Thymus (tissue), 11 donors: ENCODE data around the gene TPRA1. TPM values are rescaled to one million over a fixed set of nuclear protein-coding genes. Genes with fewer than 3 reads are reported as not detected.
A peak's percentile ranks its signal among the peaks of the same experiment; 100 is the strongest.

Experiments used
- DNase-seq, 9 donors: peaks; one replicate each; pipeline ENCODE4 v3.0.0-alpha.2; 2013; ENCODE audit warnings: low spot score in 9 of 9, low read depth in 6 of 9, missing footprints in 1 of 9
- H3K27ac ChIP-seq, 2 donors: one replicate each; pipeline ENCODE4 v1.5.1; 2013; ENCODE audit warnings: control low read depth in 1 of 2, low read depth in 1 of 2, low read length in 1 of 2, mild to moderate bottlenecking in 1 of 2, moderate library complexity in 1 of 2
- H3K27me3 ChIP-seq, 2 donors: one replicate each; pipeline ENCODE4 v1.5.1; 2013; ENCODE audit warnings: low read length in 1 of 2; ENCODE audit not compliant: control insufficient read depth in 2 of 2, insufficient read depth in 1 of 2
- H3K36me3 ChIP-seq, 2 donors: one replicate each; pipeline ENCODE4 v1.5.1; 2013; ENCODE audit warnings: low read length in 1 of 2, mild to moderate bottlenecking in 1 of 2, moderate library complexity in 1 of 2; ENCODE audit not compliant: control insufficient read depth in 2 of 2, insufficient read depth in 2 of 2
- H3K4me1 ChIP-seq, 2 donors: one replicate each; pipeline ENCODE4 v1.5.1; 2013; ENCODE audit warnings: low read length in 2 of 2; ENCODE audit not compliant: control insufficient read depth in 2 of 2, insufficient read depth in 2 of 2
- H3K4me3 ChIP-seq, 2 donors: one replicate each; pipeline ENCODE4 v1.5.1; 2013; ENCODE audit warnings: low read length in 2 of 2, control low read depth in 1 of 2, mild to moderate bottlenecking in 1 of 2
- H3K9me3 ChIP-seq, 2 donors: one replicate each; pipeline ENCODE4 v1.5.1; 2013; ENCODE audit warnings: low read length in 1 of 2, mild to moderate bottlenecking in 1 of 2; ENCODE audit not compliant: control insufficient read depth in 2 of 2, insufficient read depth in 1 of 2
- WGBS: extraction: QIAGEN DNeasy Blood & Tissue Kit; methylation state at CpG from one replicate; pipeline ENCODE4 v1.1.7; 2013; 5-methylcytosine and 5-hydroxymethylcytosine counted together
- polyA plus RNA-seq: library from polyadenylated mRNA; stranded (reverse); fragments of 200-250 nt; gene quantifications from one replicate; pipeline ENCODE4 v1.2.3, GENCODE V29; 2013
- total RNA-seq: library from RNA; stranded (reverse); fragments of 120-200 nt; gene quantifications from one replicate; pipeline ENCODE4 v1.2.4, GENCODE V29; 2013
- donor health status: healthy.

Gene TPRA1
- total and polyA plus RNA-seq, 2 donors, result 15.9 to 20.0 TPM

- Histone ChIP-seq H3K4me1 (peaks cover 2 to 21% of the 10 kb centered on the region in 2 donors), H3K4me3 (no peak overlapping the region), H3K27me3 (peaks cover 0 to 16% of the 10 kb centered on the region in 2 donors), H3K9me3 (no peaks in the 10 kb centered on the region), H3K36me3 (no peaks in the 10 kb centered on the region), H3K27ac (no peak overlapping the region)
- WGBS, result 97% methylated on average over 14 of the region's 14 CpGs
- no peak for DNase-seq
These were observed 48.0 kb downstream of the TPRA1 start for GRCh38 chr3:127542441-127542952.

- Histone ChIP-seq H3K9me3 (no peaks in the 10 kb centered on the region), H3K4me3 (no peak overlapping the region), H3K27me3 (peaks cover 0 to 4% of the 10 kb centered on the region in 2 donors), H3K4me1 (peaks cover 10 to 28% of the 10 kb centered on the region in 2 donors), H3K27ac (no peak overlapping the region), H3K36me3 (no peaks in the 10 kb centered on the region)
- 94% methylated on average over 5 of the region's 5 CpGs for WGBS
- no peak for DNase-seq
These were observed 49.2 kb downstream of the TPRA1 start for GRCh38 chr3:127541320-127541719.

GRCh38 chr3:127539366-127540060 is 51.0 kb downstream of the TPRA1 start:
- peaks cover 0 to 2% of the 10 kb centered on the region in 2 donors for H3K27me3 ChIP-seq
- H3K36me3 ChIP-seq, result no peaks in the 10 kb centered on the region
- no peak overlapping the region for H3K4me3 ChIP-seq
- H3K9me3 ChIP-seq, result no peaks in the 10 kb centered on the region
- H3K27ac ChIP-seq, result no peak overlapping the region
- H3K4me1 ChIP-seq, result peaks cover 17 to 39% of the 10 kb centered on the region in 2 donors
- WGBS, result 93% methylated on average over 17 of the region's 17 CpGs
- DNase-seq, result no peak

GRCh38 chr3:127538569-127538968 is 52.0 kb downstream of the TPRA1 start:
- DNase-seq, result peak in 1 of 9 donors; percentile 31
- no peak overlapping the region for H3K4me3 ChIP-seq
- no peaks in the 10 kb centered on the region for H3K36me3 ChIP-seq
- no peaks in the 10 kb centered on the region for H3K27me3 ChIP-seq
- H3K9me3 ChIP-seq, result no peaks in the 10 kb centered on the region
- WGBS, result 65% methylated on average over 5 of the region's 5 CpGs
- H3K27ac ChIP-seq, result no peak overlapping the region
- peaks cover 17 to 36% of the 10 kb centered on the region in 2 donors for H3K4me1 ChIP-seq

- peak overlapping the region in 1 of 2 donors; percentile 81 for H3K27ac ChIP-seq
- DNase-seq, result peak in 1 of 9 donors; percentile 66
- H3K27me3 ChIP-seq, result no peaks in the 10 kb centered on the region
- H3K4me1 ChIP-seq, result peaks cover 17 to 36% of the 10 kb centered on the region in 2 donors
- WGBS, result 65% methylated on average over 22 of the region's 22 CpGs
- no peaks in the 10 kb centered on the region for H3K9me3 ChIP-seq
- peak overlapping the region in 1 of 2 donors; percentile 17 for H3K4me3 ChIP-seq
- no peaks in the 10 kb centered on the region for H3K36me3 ChIP-seq
These were observed 53.4 kb downstream of the TPRA1 start for GRCh38 chr3:127536830-127537812.

- WGBS, result 42% methylated on average over 18 of the region's 18 CpGs
- Histone ChIP-seq H3K9me3 (no peaks in the 10 kb centered on the region), H3K27me3 (no peaks in the 10 kb centered on the region), H3K4me1 (peaks cover 17 to 36% of the 10 kb centered on the region in 2 donors), H3K36me3 (no peaks in the 10 kb centered on the region), H3K27ac (peak overlapping the region in 1 of 2 donors; percentile 81), H3K4me3 (peak overlapping the region in 1 of 2 donors; percentile 17)
- peak in 8 of 9 donors; percentile 39 to 83 (median 54) for DNase-seq
These were observed 54.4 kb downstream of the TPRA1 start for GRCh38 chr3:127535901-127536829.

GRCh38 chr3:127535106-127535785 is 55.3 kb downstream of the TPRA1 start:
- Histone ChIP-seq H3K4me1 (peaks cover 17 to 36% of the 10 kb centered on the region in 2 donors), H3K36me3 (no peaks in the 10 kb centered on the region), H3K9me3 (no peaks in the 10 kb centered on the region), H3K27ac (no peak overlapping the region), H3K4me3 (no peak overlapping the region), H3K27me3 (no peaks in the 10 kb centered on the region)
- DNase-seq, result no peak
- 96% methylated on average over 12 of the region's 12 CpGs for WGBS

GRCh38 chr3:127534564-127534963 is 56.0 kb downstream of the TPRA1 start:
- WGBS, result 95% methylated on average over 11 of the region's 11 CpGs
- no peak overlapping the region for H3K4me3 ChIP-seq
- H3K9me3 ChIP-seq, result no peaks in the 10 kb centered on the region
- H3K27ac ChIP-seq, result no peak overlapping the region
- H3K36me3 ChIP-seq, result no peaks in the 10 kb centered on the region
- no peak for DNase-seq
- peaks cover 17 to 36% of the 10 kb centered on the region in 2 donors for H3K4me1 ChIP-seq
- no peaks in the 10 kb centered on the region for H3K27me3 ChIP-seq
